Smooth muscle cell (in vitro differentiated cells): ENCODE measurements around the gene NCF1. TPM values are rescaled to one million over a fixed set of nuclear protein-coding genes. Genes with fewer than 3 reads are reported as not detected.
"Not testable (repeated sequence)": the region's sequence is repeated elsewhere in the genome, so short reads cannot be mapped to it uniquely, and the experiment has no call there.

Source experiments
- DNase-seq: peaks from one replicate; lab custom pipeline; 2025; ENCODE audit not compliant: unreplicated experiment; lab: John Stamatoyannopoulos, UW
- H2AFZ ChIP-seq: fragments of 200-600 bp; sonication (generic); 2 replicates; pipeline ENCODE4 v1.6.0; 2016; ENCODE audit warnings: antibody characterized with exemption, low read depth, mild to moderate bottlenecking
- H3F3A ChIP-seq: fragments of 200-600 bp; sonication (generic); 2 replicates; pipeline ENCODE4 v1.6.0; 2017; ENCODE audit warnings: antibody characterized with exemption, low read depth
- H3K27ac ChIP-seq: fragments of 200-600 bp; sonication (generic); 2 replicates; pipeline ENCODE4 v1.5.1; 2016; ENCODE audit warnings: low read depth, mild to moderate bottlenecking
- H3K27me3 ChIP-seq: fragments of 200-600 bp; sonication (generic); 2 replicates; pipeline ENCODE4 v1.6.1; 2016; ENCODE audit warnings: low read depth, mild to moderate bottlenecking
- H3K36me3 ChIP-seq: fragments of 200-600 bp; sonication (generic); 2 replicates; pipeline ENCODE4 v1.5.1; 2016; ENCODE audit warnings: low read depth
- H3K4me1 ChIP-seq: fragments of 200-600 bp; sonication (generic); 2 replicates; pipeline ENCODE4 v1.5.1; 2016; ENCODE audit warnings: low read depth
- H3K4me2 ChIP-seq: fragments of 200-600 bp; sonication (generic); 2 replicates; pipeline ENCODE4 v1.6.0; 2016; ENCODE audit warnings: mild to moderate bottlenecking
- H3K4me3 ChIP-seq: fragments of 200-600 bp; sonication (generic); 2 replicates; pipeline ENCODE4 v1.5.1; 2016; ENCODE audit warnings: mild to moderate bottlenecking
- H3K79me2 ChIP-seq: fragments of 200-600 bp; sonication (generic); 2 replicates; pipeline ENCODE4 v1.6.0; 2016; ENCODE audit warnings: low read depth, mild to moderate bottlenecking
- H3K9ac ChIP-seq: fragments of 200-600 bp; sonication (generic); 2 replicates; pipeline ENCODE4 v1.6.0; 2016; ENCODE audit warnings: low read depth
- H3K9me3 ChIP-seq: fragments of 200-600 bp; sonication (generic); replicated peaks from 2 replicates; pipeline ENCODE4 v1.5.1; 2016; ENCODE audit warnings: low read depth
- H4K20me1 ChIP-seq: fragments of 200-600 bp; sonication (generic); 2 replicates; pipeline ENCODE4 v1.6.0; 2016; ENCODE audit warnings: low read depth
- WGBS: methylation state at CpG from one replicate; pipeline ENCODE4 v1.1.7; 2016; ENCODE audit warnings: low lambda C conversion rate; 5-methylcytosine and 5-hydroxymethylcytosine counted together
- polyA plus RNA-seq: library from polyadenylated mRNA; unstranded; fragments of >200 nt; fragmentation: Nextera tagmentation; extraction: Ambion mirVana; gene quantifications from 2 replicates; pipeline ENCODE4 v1.2.1, GENCODE V29; 2016
- total RNA-seq: library from RNA; depleted of rRNA; stranded (reverse); fragments of >200 nt; gene quantifications from 2 replicates; pipeline ENCODE4 v1.2.3, GENCODE V29; 2014

NCF1 gene
- total and polyA plus RNA-seq, 2 experiments from 2014 or later = 0.90 TPM; not detected in 1

- H3K9me3 ChIP-seq, H3K36me3 ChIP-seq, H3K79me2 ChIP-seq, H3K9ac ChIP-seq, H2AFZ ChIP-seq, H3K27ac ChIP-seq, DNase-seq, H3K4me1 ChIP-seq, H3K27me3 ChIP-seq, H4K20me1 ChIP-seq, H3K4me2 ChIP-seq, H3K4me3 ChIP-seq, H3F3A ChIP-seq: not testable (repeated sequence)
- no CpG with 5 or more reads among the region's 9 CpGs for WGBS
These were observed 29.8 kb upstream of the NCF1 start for GRCh38 chr7:74743936-74744557.

- H3K9ac ChIP-seq, H3K9me3 ChIP-seq, H4K20me1 ChIP-seq, H3K4me1 ChIP-seq, H3K36me3 ChIP-seq, H3K4me2 ChIP-seq, DNase-seq, H3K27me3 ChIP-seq, H2AFZ ChIP-seq, H3F3A ChIP-seq, H3K27ac ChIP-seq, H3K4me3 ChIP-seq, H3K79me2 ChIP-seq: not testable (repeated sequence)
- WGBS = no CpG with 5 or more reads among the region's 9 CpGs
These were observed 19.8 kb upstream of the NCF1 start for GRCh38 chr7:74753921-74754482.

GRCh38 chr7:74756673-74757072, 17.1 kb upstream of the NCF1 start:
- H2AFZ ChIP-seq, H3K9ac ChIP-seq, H3K36me3 ChIP-seq, H3K4me2 ChIP-seq, H3K9me3 ChIP-seq, H3K4me1 ChIP-seq, H3K4me3 ChIP-seq, H4K20me1 ChIP-seq, H3K27me3 ChIP-seq, H3K79me2 ChIP-seq, H3F3A ChIP-seq, DNase-seq: not testable (repeated sequence)
- peak overlapping the region; percentile 70 for H3K27ac ChIP-seq
- no CpG with 5 or more reads among the region's 5 CpGs for WGBS

GRCh38 chr7:74758268-74758667, 15.5 kb upstream of the NCF1 start:
- H3K9ac ChIP-seq, H3K4me3 ChIP-seq, H3K79me2 ChIP-seq, H3K4me2 ChIP-seq, H3K9me3 ChIP-seq, H3K27ac ChIP-seq, H3K36me3 ChIP-seq, H3K27me3 ChIP-seq, H3K4me1 ChIP-seq, DNase-seq, H4K20me1 ChIP-seq, H3F3A ChIP-seq, H2AFZ ChIP-seq: not testable (repeated sequence)
- no CpG with 5 or more reads among the region's 7 CpGs for WGBS

- not testable (repeated sequence) for H3K36me3 ChIP-seq, H3K4me1 ChIP-seq, H3K27me3 ChIP-seq, DNase-seq, H2AFZ ChIP-seq, H3F3A ChIP-seq, H3K79me2 ChIP-seq, H3K9me3 ChIP-seq, H3K4me2 ChIP-seq, H4K20me1 ChIP-seq, H3K4me3 ChIP-seq
- Histone ChIP-seq H3K27ac (peak overlapping the region; percentile 94), H3K9ac (peak overlapping the region; percentile 62)
- 80% methylated on average over 1 of the region's 3 CpGs for WGBS
These were observed 14.8 kb upstream of the NCF1 start for GRCh38 chr7:74758982-74759381.

- not testable (repeated sequence) for H3K36me3 ChIP-seq, H2AFZ ChIP-seq, H3K4me1 ChIP-seq, H3K4me3 ChIP-seq, H3K4me2 ChIP-seq, H3K27me3 ChIP-seq, H3K27ac ChIP-seq, H3K79me2 ChIP-seq, H3F3A ChIP-seq, DNase-seq, H3K9ac ChIP-seq, H4K20me1 ChIP-seq, H3K9me3 ChIP-seq
- WGBS = no CpG with 5 or more reads among the region's 17 CpGs
These were observed 8.4 kb upstream of the NCF1 start for GRCh38 chr7:74765205-74765918.

- not testable (repeated sequence) for H3F3A ChIP-seq, H3K4me3 ChIP-seq, H2AFZ ChIP-seq, H3K9ac ChIP-seq, H3K36me3 ChIP-seq, H3K4me2 ChIP-seq, H4K20me1 ChIP-seq, H3K4me1 ChIP-seq, DNase-seq, H3K79me2 ChIP-seq, H3K9me3 ChIP-seq, H3K27me3 ChIP-seq, H3K27ac ChIP-seq
- WGBS = no CpG with 5 or more reads among the region's 7 CpGs
These were observed 7.3 kb upstream of the NCF1 start for GRCh38 chr7:74766509-74766908.

GRCh38 chr7:74766991-74767390, 6.8 kb upstream of the NCF1 start:
- H3K36me3 ChIP-seq, H3K9ac ChIP-seq, H4K20me1 ChIP-seq, H3K27me3 ChIP-seq, H3K79me2 ChIP-seq, H2AFZ ChIP-seq, H3K4me3 ChIP-seq, H3K9me3 ChIP-seq, DNase-seq, H3K27ac ChIP-seq, H3K4me2 ChIP-seq, H3F3A ChIP-seq, H3K4me1 ChIP-seq: not testable (repeated sequence)
- 95% methylated on average over 7 of the region's 10 CpGs for WGBS
